Measurements from ENCODE around the gene TMEM117.

DNA sequence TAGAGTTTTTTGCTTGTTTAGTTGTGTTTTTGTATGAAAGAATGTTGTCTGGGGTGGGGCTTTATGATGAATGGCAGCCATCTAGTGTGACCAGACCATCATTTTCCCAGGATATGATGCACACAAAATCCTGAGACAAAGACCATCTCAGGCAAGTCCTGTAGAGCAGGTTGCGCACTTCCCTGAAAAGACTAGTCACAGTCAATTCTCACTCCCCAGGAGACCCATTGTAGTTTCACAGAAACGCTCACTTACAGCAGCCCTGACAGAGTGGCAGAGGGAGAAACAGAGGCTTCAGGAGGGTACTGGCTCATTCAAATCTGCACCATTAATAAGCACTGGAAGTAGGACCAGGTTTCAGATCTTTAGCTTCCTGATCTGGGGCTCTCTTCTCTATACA, 183.2 kb downstream of the TMEM117 start:
- TF ChIP-seq, protein P1, sequence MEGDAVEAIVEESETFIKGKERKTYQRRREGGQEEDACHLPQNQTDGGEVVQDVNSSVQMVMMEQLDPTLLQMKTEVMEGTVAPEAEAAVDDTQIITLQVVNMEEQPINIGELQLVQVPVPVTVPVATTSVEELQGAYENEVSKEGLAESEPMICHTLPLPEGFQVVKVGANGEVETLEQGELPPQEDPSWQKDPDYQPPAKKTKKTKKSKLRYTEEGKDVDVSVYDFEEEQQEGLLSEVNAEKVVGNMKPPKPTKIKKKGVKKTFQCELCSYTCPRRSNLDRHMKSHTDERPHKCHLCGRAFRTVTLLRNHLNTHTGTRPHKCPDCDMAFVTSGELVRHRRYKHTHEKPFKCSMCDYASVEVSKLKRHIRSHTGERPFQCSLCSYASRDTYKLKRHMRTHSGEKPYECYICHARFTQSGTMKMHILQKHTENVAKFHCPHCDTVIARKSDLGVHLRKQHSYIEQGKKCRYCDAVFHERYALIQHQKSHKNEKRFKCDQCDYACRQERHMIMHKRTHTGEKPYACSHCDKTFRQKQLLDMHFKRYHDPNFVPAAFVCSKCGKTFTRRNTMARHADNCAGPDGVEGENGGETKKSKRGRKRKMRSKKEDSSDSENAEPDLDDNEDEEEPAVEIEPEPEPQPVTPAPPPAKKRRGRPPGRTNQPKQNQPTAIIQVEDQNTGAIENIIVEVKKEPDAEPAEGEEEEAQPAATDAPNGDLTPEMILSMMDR (IDR thresholded peaks at IDR 0.05) = no peak
- no peak for TF ChIP-seq POLR2A (IDR thresholded peaks at IDR 0.05)

Measured in esophagus squamous epithelium (tissue), 4 donors.